Measurements from ENCODE around the gene RPS6KC1.
A peak's percentile ranks its signal among the peaks of the same experiment; 100 is the strongest.

RPS6KC1 gene

DNA sequence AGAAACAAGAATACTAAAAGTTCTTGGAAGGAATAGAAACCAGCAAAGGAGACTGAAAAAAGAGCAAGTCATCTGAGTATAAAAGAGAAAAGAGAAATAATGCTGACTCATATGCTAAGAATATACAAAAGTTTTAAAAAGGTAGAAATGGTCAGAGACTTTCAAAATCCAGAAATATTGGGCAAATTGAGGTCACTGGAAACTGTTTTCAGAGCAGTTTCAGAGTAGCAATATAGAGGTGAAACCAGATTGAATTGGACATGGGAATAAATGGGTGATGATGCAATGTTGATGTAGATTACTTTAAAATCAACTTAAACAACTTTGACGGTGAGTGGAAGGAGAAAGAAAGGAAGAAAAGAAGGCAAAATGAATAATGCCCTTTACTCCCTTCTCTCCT, 1.8 kb upstream of the RPS6KC1 start:
- Histone ChIP-seq H4K20me1 (ENCODE audit: insufficient read depth, low read length) (no peaks in the 10 kb centered on the region), H3K36me3 (ENCODE audit: insufficient read depth, low read length) (no peaks in the 10 kb centered on the region), H3K27ac (ENCODE audit: low read depth, low read length, poor library complexity, severe bottlenecking) (no peak overlapping the region), H3F3A (ENCODE audit: insufficient read depth, low read length) (no peaks in the 10 kb centered on the region), H2AFZ (ENCODE audit: low read length) (no peak overlapping the region), H3K4me3 (ENCODE audit: low read depth, low read length, poor library complexity, severe bottlenecking) (no peak overlapping the region), H3K4me1 (ENCODE audit: insufficient read depth, low read length, severe bottlenecking) (peaks cover 19% of the 10 kb centered on the region), H3K79me2 (ENCODE audit: insufficient read depth, low read length) (no peaks in the 10 kb centered on the region), H3K9me3 (ENCODE audit: low read length) (no peaks in the 10 kb centered on the region), H3K4me2 (ENCODE audit: low read length) (no peak overlapping the region), H3K27me3 (ENCODE audit: insufficient read depth, low read length) (no peaks in the 10 kb centered on the region), H3K9ac (ENCODE audit: low read length) (no peak overlapping the region), H3K9me2 (ENCODE audit: low read depth, low read length) (no peaks in the 10 kb centered on the region)
- no peak for TF ChIP-seq EZH2 (IDR thresholded peaks at IDR 0.05; ENCODE audit: borderline replicate concordance, low read length)

- peak overlapping the region; percentile 85 for H3K4me3 ChIP-seq (ENCODE audit: low read depth, low read length, poor library complexity, severe bottlenecking)
- H4K20me1 ChIP-seq (ENCODE audit: insufficient read depth, low read length): no peaks in the 10 kb centered on the region
- no peaks in the 10 kb centered on the region for H3K9me3 ChIP-seq (ENCODE audit: low read length)
- peak overlapping the region; percentile 69 for H3K4me2 ChIP-seq (ENCODE audit: low read length)
- H3K4me1 ChIP-seq (ENCODE audit: insufficient read depth, low read length, severe bottlenecking): peaks cover 19% of the 10 kb centered on the region
- H2AFZ ChIP-seq (ENCODE audit: low read length): peak overlapping the region; percentile 98
- H3K27ac ChIP-seq (ENCODE audit: low read depth, low read length, poor library complexity, severe bottlenecking): peak overlapping the region; percentile 11
- no peaks in the 10 kb centered on the region for H3K27me3 ChIP-seq (ENCODE audit: insufficient read depth, low read length)
- H3K9ac ChIP-seq (ENCODE audit: low read length): peak overlapping the region; percentile 72
- H3F3A ChIP-seq (ENCODE audit: insufficient read depth, low read length): no peaks in the 10 kb centered on the region
- H3K79me2 ChIP-seq (ENCODE audit: insufficient read depth, low read length): no peaks in the 10 kb centered on the region
- H3K9me2 ChIP-seq (ENCODE audit: low read depth, low read length): no peaks in the 10 kb centered on the region
- TF ChIP-seq CTCF (IDR thresholded peaks at IDR 0.05; ENCODE audit: low read length) (no peak), EZH2 (IDR thresholded peaks at IDR 0.05; ENCODE audit: borderline replicate concordance, low read length) (no peak)
- no peaks in the 10 kb centered on the region for H3K36me3 ChIP-seq (ENCODE audit: insufficient read depth, low read length)
Observed at GRCh38 chr1:213050745-213051126, 305 bp upstream of the RPS6KC1 start.

DNA sequence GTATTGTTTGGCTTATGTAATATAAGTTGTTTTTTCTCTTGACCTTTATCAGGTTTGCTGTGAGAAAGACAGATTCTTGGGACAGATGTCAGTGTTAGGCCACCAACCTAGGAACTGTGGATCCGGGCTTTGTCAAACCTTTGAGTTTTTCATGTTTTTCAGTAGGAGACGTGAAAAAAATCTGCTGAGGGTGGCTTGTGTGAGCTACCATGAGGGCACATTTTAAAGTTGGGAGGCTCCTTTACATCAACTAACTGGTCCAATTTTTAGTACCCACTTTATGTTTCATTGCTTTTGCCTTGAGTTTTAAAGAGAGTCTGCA, 801 bp downstream of the RPS6KC1 start:
- H3K9ac ChIP-seq (ENCODE audit: low read length): peak overlapping the region; percentile 72
- H3F3A ChIP-seq (ENCODE audit: insufficient read depth, low read length): no peaks in the 10 kb centered on the region
- no peak for TF ChIP-seq CTCF (IDR thresholded peaks at IDR 0.05; ENCODE audit: low read length)
- no peak for TF ChIP-seq EZH2 (IDR thresholded peaks at IDR 0.05; ENCODE audit: borderline replicate concordance, low read length)
- H3K4me1 ChIP-seq (ENCODE audit: insufficient read depth, low read length, severe bottlenecking): peaks cover 19% of the 10 kb centered on the region
- peak overlapping the region; percentile 69 for H3K4me2 ChIP-seq (ENCODE audit: low read length)
- no peaks in the 10 kb centered on the region for H4K20me1 ChIP-seq (ENCODE audit: insufficient read depth, low read length)
- H2AFZ ChIP-seq (ENCODE audit: low read length): no peak overlapping the region
- no peaks in the 10 kb centered on the region for H3K27me3 ChIP-seq (ENCODE audit: insufficient read depth, low read length)
- no peaks in the 10 kb centered on the region for H3K36me3 ChIP-seq (ENCODE audit: insufficient read depth, low read length)
- H3K79me2 ChIP-seq (ENCODE audit: insufficient read depth, low read length): no peaks in the 10 kb centered on the region; the same call in 1 of the 2 replicates
- H3K27ac ChIP-seq (ENCODE audit: low read depth, low read length, poor library complexity, severe bottlenecking): no peak overlapping the region
- no peaks in the 10 kb centered on the region for H3K9me2 ChIP-seq (ENCODE audit: low read depth, low read length)
- no peaks in the 10 kb centered on the region for H3K9me3 ChIP-seq (ENCODE audit: low read length)
- peak overlapping the region; percentile 85 for H3K4me3 ChIP-seq (ENCODE audit: low read depth, low read length, poor library complexity, severe bottlenecking)

DNA sequence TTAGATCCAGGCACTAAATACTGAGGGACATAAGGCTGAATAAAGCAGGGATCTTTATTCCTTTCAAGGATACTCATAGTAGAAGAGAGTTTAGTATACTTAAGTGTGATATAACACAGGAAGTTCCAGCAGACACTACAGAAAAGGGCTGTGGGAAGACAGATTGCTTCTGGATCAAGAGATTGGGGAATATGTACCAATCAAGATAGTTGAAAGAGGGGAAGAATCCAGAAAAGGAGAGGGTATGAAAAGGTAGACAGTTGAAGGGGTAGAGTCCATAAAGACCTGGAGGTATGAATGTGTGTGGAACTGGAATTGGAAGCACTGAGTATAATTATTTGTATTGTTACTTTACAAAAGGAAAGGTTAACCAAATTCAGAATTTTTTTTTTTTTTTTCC, 2.4 kb downstream of the RPS6KC1 start:
- Histone ChIP-seq H4K20me1 (ENCODE audit: insufficient read depth, low read length) (no peaks in the 10 kb centered on the region), H3K4me2 (ENCODE audit: low read length) (no peak overlapping the region), H3K27me3 (ENCODE audit: insufficient read depth, low read length) (no peaks in the 10 kb centered on the region), H3K79me2 (ENCODE audit: insufficient read depth, low read length) (no peaks in the 10 kb centered on the region; the same call in 1 of the 2 replicates), H3K36me3 (ENCODE audit: insufficient read depth, low read length) (no peaks in the 10 kb centered on the region), H3K27ac (ENCODE audit: low read depth, low read length, poor library complexity, severe bottlenecking) (no peak overlapping the region), H3K9ac (ENCODE audit: low read length) (no peak overlapping the region), H3K4me1 (ENCODE audit: insufficient read depth, low read length, severe bottlenecking) (peaks cover 19% of the 10 kb centered on the region), H3F3A (ENCODE audit: insufficient read depth, low read length) (no peaks in the 10 kb centered on the region), H3K4me3 (ENCODE audit: low read depth, low read length, poor library complexity, severe bottlenecking) (no peak overlapping the region), H3K9me3 (ENCODE audit: low read length) (no peaks in the 10 kb centered on the region), H2AFZ (ENCODE audit: low read length) (no peak overlapping the region), H3K9me2 (ENCODE audit: low read depth, low read length) (no peaks in the 10 kb centered on the region)
- TF ChIP-seq CTCF (IDR thresholded peaks at IDR 0.05; ENCODE audit: low read length) (no peak), EZH2 (IDR thresholded peaks at IDR 0.05; ENCODE audit: borderline replicate concordance, low read length) (no peak)

All from OCI-LY1 (cell line).